Astrocyte (in vitro differentiated cells and primary cell): Measurements from ENCODE around the gene AUTS2. TPM values are rescaled to one million over a fixed set of nuclear protein-coding genes. Genes with fewer than 3 reads are reported as not detected.
A peak's percentile ranks its signal among the peaks of the same experiment; 100 is the strongest.

Experiments
- DNase-seq: peaks from one replicate; pipeline ENCODE4 v3.0.0-alpha.2; 2010; ENCODE audit warnings: low read depth
- FAIRE-seq: peaks from 2 replicates; lab custom pipeline; 2011; peaks lifted over from hg19 to GRCh38; lab: Jason Lieb, UNC
- H2AFZ ChIP-seq: 2 replicates; pipeline ENCODE4 v1.6.0; 2012; ENCODE audit warnings: low read depth, low read length, inconsistent platforms
- H3K27ac ChIP-seq: 2 replicates; pipeline ENCODE4 v1.5.1; 2011; ENCODE audit warnings: low read depth, low read length, inconsistent platforms
- H3K27me3 ChIP-seq: 2 replicates; pipeline ENCODE4 v1.6.0; 2011; ENCODE audit warnings: low read length, inconsistent platforms; ENCODE audit not compliant: insufficient read depth
- H3K36me3 ChIP-seq: 2 replicates; pipeline ENCODE4 v1.5.1; 2011; ENCODE audit warnings: low read length, inconsistent platforms; ENCODE audit not compliant: insufficient read depth
- H3K4me1 ChIP-seq: 2 replicates; pipeline ENCODE4 v1.5.1; 2011; ENCODE audit warnings: low read length, inconsistent platforms; ENCODE audit not compliant: insufficient read depth
- H3K4me2 ChIP-seq: 2 replicates; pipeline ENCODE4 v1.6.0; 2012; ENCODE audit warnings: low read length, inconsistent platforms
- H3K4me3 ChIP-seq: 2 replicates; pipeline ENCODE4 v1.5.1; 2011; ENCODE audit warnings: low read depth, mild to moderate bottlenecking, low read length, inconsistent platforms; ENCODE audit not compliant: insufficient read depth
- H3K79me2 ChIP-seq: 2 replicates; pipeline ENCODE4 v1.6.0; 2012; ENCODE audit warnings: mild to moderate bottlenecking, low read length, inconsistent platforms; ENCODE audit not compliant: insufficient read depth
- H3K9ac ChIP-seq: 2 replicates; pipeline ENCODE4 v1.6.0; 2012; ENCODE audit warnings: mild to moderate bottlenecking, low read length, inconsistent platforms
- H3K9me3 ChIP-seq: 2 replicates; pipeline ENCODE4 v1.5.1; 2012; ENCODE audit warnings: low read depth, mild to moderate bottlenecking, low read length, inconsistent platforms; ENCODE audit not compliant: insufficient read depth
- H4K20me1 ChIP-seq: 2 replicates; pipeline ENCODE4 v1.6.0; 2012; ENCODE audit warnings: low read length, inconsistent platforms; ENCODE audit not compliant: insufficient read depth
- H3K27ac Mint-ChIP-seq: one replicate; pipeline ENCODE4 v1.8.0; 2021; ENCODE audit warnings: mild to moderate bottlenecking, mixed read lengths; ENCODE audit not compliant: unreplicated experiment
- H3K27me3 Mint-ChIP-seq: one replicate; pipeline ENCODE4 v1.8.0; 2021; ENCODE audit warnings: low read depth, mixed read lengths; ENCODE audit not compliant: unreplicated experiment
- H3K36me3 Mint-ChIP-seq: one replicate; pipeline ENCODE4 v1.8.0; 2021; ENCODE audit warnings: low read depth, mixed read lengths; ENCODE audit not compliant: unreplicated experiment
- H3K4me1 Mint-ChIP-seq: one replicate; pipeline ENCODE4 v1.8.0; 2021; ENCODE audit warnings: low read depth, mixed read lengths; ENCODE audit not compliant: unreplicated experiment
- H3K4me3 Mint-ChIP-seq: one replicate; pipeline ENCODE4 v1.8.0; 2021; ENCODE audit warnings: mild to moderate bottlenecking, moderate library complexity, mixed read lengths; ENCODE audit not compliant: unreplicated experiment
- H3K9me3 Mint-ChIP-seq: one replicate; pipeline ENCODE4 v1.8.0; 2021; ENCODE audit warnings: mild to moderate bottlenecking, mixed read lengths; ENCODE audit not compliant: unreplicated experiment
- EZH2 ChIP-seq: IDR thresholded peaks from 2 replicates; pipeline ENCODE4 v1.6.1; 2012; ENCODE audit warnings: mild to moderate bottlenecking, low read length, inconsistent platforms; ENCODE audit not compliant: insufficient read depth
- total RNA-seq: library from RNA; stranded (reverse); gene quantifications from 2 replicates; pipeline ENCODE4 v1.2.1, GENCODE V29; 2021
- TF ChIP-seq, protein P1 (sequence below): IDR thresholded peaks from 2 replicates; pipeline ENCODE4 v1.5.1; 2011; ENCODE audit warnings: low read depth, mild to moderate bottlenecking, inconsistent platforms, low read length, moderate library complexity; ENCODE audit not compliant: insufficient read depth

Gene AUTS2
- total RNA-seq, 1 donor from 2014 or later: 73.2 TPM

DNA sequence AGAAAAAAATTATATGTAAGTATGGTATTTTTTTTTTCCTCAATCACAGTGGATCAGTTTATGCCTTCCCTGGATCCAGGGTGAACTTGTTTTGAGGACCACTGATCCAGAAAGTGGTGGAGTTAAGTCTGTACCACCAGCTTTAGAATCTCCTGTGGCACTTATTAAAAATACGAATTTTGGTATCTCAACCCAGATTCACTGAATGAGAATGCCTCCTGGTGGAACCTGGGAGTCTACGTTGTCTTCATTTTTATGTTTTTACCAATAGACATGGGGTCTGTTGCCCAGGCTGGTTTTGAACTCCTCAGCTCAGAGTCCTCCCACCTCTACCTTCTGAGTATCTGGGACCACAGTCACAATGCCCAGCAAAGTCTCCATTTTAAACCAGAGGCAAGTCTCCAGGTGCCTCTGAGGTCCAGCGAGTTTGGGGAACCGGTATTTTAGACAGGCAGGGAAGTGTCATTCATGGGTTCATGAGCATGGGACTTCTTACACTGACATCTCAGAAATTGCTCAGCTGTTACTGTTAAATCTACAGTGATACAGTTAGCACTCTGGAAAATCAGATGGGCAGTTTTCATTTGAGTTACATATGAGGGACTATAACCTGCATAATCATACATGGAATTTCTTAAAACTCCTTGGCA, 200.9 kb downstream of the AUTS2 start:
- H3K4me2 ChIP-seq: no peak overlapping the region
- H3K79me2 ChIP-seq: no peaks in the 10 kb centered on the region
- DNase-seq (no peak), FAIRE-seq (no peak)
- H2AFZ ChIP-seq: no peak overlapping the region
- Mint-ChIP-seq H3K27me3 (no peaks in the 10 kb centered on the region), H3K4me1 (peaks cover 26% of the 10 kb centered on the region), H3K36me3 (no peaks in the 10 kb centered on the region), H3K27ac (no peak overlapping the region), H3K9me3 (no peaks in the 10 kb centered on the region), H3K4me3 (no peak overlapping the region)
- peaks cover 59% of the 10 kb centered on the region for H4K20me1 ChIP-seq
- no peak overlapping the region for H3K4me3 ChIP-seq
- no peak overlapping the region for H3K9ac ChIP-seq
- TF ChIP-seq, protein P1, sequence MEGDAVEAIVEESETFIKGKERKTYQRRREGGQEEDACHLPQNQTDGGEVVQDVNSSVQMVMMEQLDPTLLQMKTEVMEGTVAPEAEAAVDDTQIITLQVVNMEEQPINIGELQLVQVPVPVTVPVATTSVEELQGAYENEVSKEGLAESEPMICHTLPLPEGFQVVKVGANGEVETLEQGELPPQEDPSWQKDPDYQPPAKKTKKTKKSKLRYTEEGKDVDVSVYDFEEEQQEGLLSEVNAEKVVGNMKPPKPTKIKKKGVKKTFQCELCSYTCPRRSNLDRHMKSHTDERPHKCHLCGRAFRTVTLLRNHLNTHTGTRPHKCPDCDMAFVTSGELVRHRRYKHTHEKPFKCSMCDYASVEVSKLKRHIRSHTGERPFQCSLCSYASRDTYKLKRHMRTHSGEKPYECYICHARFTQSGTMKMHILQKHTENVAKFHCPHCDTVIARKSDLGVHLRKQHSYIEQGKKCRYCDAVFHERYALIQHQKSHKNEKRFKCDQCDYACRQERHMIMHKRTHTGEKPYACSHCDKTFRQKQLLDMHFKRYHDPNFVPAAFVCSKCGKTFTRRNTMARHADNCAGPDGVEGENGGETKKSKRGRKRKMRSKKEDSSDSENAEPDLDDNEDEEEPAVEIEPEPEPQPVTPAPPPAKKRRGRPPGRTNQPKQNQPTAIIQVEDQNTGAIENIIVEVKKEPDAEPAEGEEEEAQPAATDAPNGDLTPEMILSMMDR: no peak
- no peak for TF ChIP-seq EZH2
- no peaks in the 10 kb centered on the region for H3K4me1 ChIP-seq
- H3K27me3 ChIP-seq: no peaks in the 10 kb centered on the region
- H3K36me3 ChIP-seq: no peaks in the 10 kb centered on the region
- H3K9me3 ChIP-seq: no peaks in the 10 kb centered on the region
- H3K27ac ChIP-seq: no peak overlapping the region

DNA sequence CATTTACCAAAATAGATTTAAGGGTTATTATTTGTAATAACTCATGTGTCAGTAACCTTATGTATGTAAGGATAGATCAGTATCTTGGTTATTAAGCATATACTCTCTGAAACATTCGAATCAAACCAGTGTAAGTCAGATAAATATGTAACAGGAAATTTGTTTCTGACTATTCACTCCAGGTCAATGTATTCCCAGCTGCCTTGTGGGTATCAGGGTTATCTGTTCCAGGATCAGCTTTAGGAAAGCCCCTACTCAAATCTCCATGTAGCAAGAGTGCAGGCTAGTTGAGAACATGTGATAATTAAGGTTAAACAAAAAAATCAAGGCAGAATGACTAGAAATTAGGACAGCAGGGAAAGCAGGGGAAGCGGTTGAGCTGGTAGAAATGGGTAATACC, 201.7 kb downstream of the AUTS2 start:
- H3K27ac Mint-ChIP-seq: no peak overlapping the region
- Histone ChIP-seq H3K9ac (no peak overlapping the region), H2AFZ (no peak overlapping the region), H3K27me3 (no peaks in the 10 kb centered on the region), H3K36me3 (no peaks in the 10 kb centered on the region), H3K4me2 (no peak overlapping the region), H3K4me3 (no peak overlapping the region), H3K27ac (no peak overlapping the region), H3K4me1 (no peaks in the 10 kb centered on the region), H3K79me2 (no peaks in the 10 kb centered on the region), H3K9me3 (no peaks in the 10 kb centered on the region), H4K20me1 (peaks cover 60% of the 10 kb centered on the region)
- TF ChIP-seq, protein P1: no peak
- TF ChIP-seq EZH2: no peak
- DNase-seq (no peak), FAIRE-seq (no peak)
- peaks cover 26% of the 10 kb centered on the region for H3K4me1 Mint-ChIP-seq
- H3K4me3 Mint-ChIP-seq: no peak overlapping the region
- no peaks in the 10 kb centered on the region for H3K36me3 Mint-ChIP-seq
- H3K9me3 Mint-ChIP-seq: no peaks in the 10 kb centered on the region
- no peaks in the 10 kb centered on the region for H3K27me3 Mint-ChIP-seq

DNA sequence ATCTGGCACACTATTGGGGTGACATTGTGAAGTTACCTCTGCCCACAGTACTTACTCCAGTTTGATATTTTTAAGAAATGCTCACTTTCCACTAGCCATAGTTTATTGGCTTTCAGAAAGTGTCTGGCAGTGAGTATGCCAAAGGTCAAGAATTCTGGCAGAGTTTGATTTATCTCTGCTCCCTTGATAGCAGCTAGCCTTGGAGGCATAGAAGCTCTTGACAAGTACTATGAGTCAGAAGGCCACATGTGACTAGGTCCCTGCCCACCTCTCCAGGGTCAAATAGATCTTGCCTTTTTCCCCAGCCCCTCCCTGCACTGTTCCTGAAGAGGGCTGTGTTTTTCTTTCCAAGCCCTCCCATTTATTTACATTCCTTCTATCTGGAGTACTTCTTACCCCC, 202.2 kb downstream of the AUTS2 start:
- Histone ChIP-seq H2AFZ (no peak overlapping the region), H3K9me3 (no peaks in the 10 kb centered on the region), H3K4me3 (no peak overlapping the region), H3K27ac (no peak overlapping the region), H3K4me1 (no peaks in the 10 kb centered on the region), H3K79me2 (no peaks in the 10 kb centered on the region), H3K4me2 (no peak overlapping the region), H4K20me1 (peaks cover 57% of the 10 kb centered on the region), H3K36me3 (no peaks in the 10 kb centered on the region), H3K27me3 (no peaks in the 10 kb centered on the region), H3K9ac (no peak overlapping the region)
- Mint-ChIP-seq H3K36me3 (no peaks in the 10 kb centered on the region), H3K4me1 (peaks cover 26% of the 10 kb centered on the region), H3K4me3 (no peak overlapping the region), H3K27me3 (no peaks in the 10 kb centered on the region), H3K27ac (peak overlapping the region; percentile 43), H3K9me3 (no peaks in the 10 kb centered on the region)
- DNase-seq (peak; percentile 40), FAIRE-seq (no peak)
- TF ChIP-seq, protein P1: no peak
- no peak for TF ChIP-seq EZH2
